HEK293 (cell line): Measurements from ENCODE around the gene CORO6.

Experiments
- CTCF ChIA-PET: fragments of 350-600 bp; formaldehyde crosslinking; extraction: SDS; loops from one replicate; lab custom pipeline; 2021; ENCODE audit warnings: antibody characterized with exemption; lab: Yijun Ruan, JAX
- POLR2A ChIA-PET: fragments of 300-600 bp; formaldehyde crosslinking; extraction: SDS; loops from one replicate; lab custom pipeline; 2020; ENCODE audit warnings: antibody characterized with exemption, inconsistent platforms; lab: Yijun Ruan, JAX
- H3K27ac ChIP-seq: fragments of 200-500 bp; sonication (Bioruptor generic); 2 replicates; pipeline ENCODE4 v1.5.1; 2014; ENCODE audit warnings: low read depth, low read length, control low read depth, inconsistent platforms; ENCODE audit errors: extremely low read depth
- H3K36me3 ChIP-seq, 2 experiments: fragments of 200-500 bp in 1 of 2; sonication (Bioruptor generic) in 1 of 2; 1 replicate in 1 of 2; 2 replicates in 1 of 2; pipeline ENCODE4 v1.5.1; 2014 to 2017; ENCODE audit warnings: inconsistent platforms in 2 of 2, low read length in 2 of 2; ENCODE audit not compliant: control insufficient read depth in 2 of 2, insufficient read depth in 1 of 2
- H3K4me1 ChIP-seq: fragments of 200-500 bp; sonication (Bioruptor generic); 2 replicates; pipeline ENCODE4 v1.5.1; 2014; ENCODE audit warnings: mild to moderate bottlenecking, low read length, inconsistent platforms; ENCODE audit not compliant: control insufficient read depth, insufficient read depth
- H3K4me3 ChIP-seq: 2 replicates; pipeline ENCODE4 v1.5.1; 2011; ENCODE audit warnings: low read depth, mild to moderate bottlenecking, control low read depth, low read length, moderate library complexity
- H3K9me3 ChIP-seq: fragments of 200-500 bp; sonication (Bioruptor generic); 2 replicates; pipeline ENCODE4 v1.5.1; 2014; ENCODE audit warnings: low read depth, low read length, inconsistent platforms; ENCODE audit not compliant: control insufficient read depth, insufficient read depth
- CTCF ChIP-seq: fragments of 450-650 bp; formaldehyde crosslinking; IDR thresholded peaks from 2 replicates; pipeline ENCODE4 v1.5.1; 2016; ENCODE audit warnings: missing biosample characterization, missing genetic modification characterization
- ELK4 ChIP-seq: IDR thresholded peaks from 2 replicates; pipeline ENCODE4 v1.6.1; 2011; ENCODE audit warnings: mild to moderate bottlenecking, low read depth, low read length, borderline replicate concordance
- GLIS2 ChIP-seq: fragments of 450-650 bp; formaldehyde crosslinking; IDR thresholded peaks from 2 replicates; pipeline ENCODE4 v1.5.1; 2016; ENCODE audit warnings: missing biosample characterization, missing genetic modification characterization
- HOXA7 ChIP-seq: sonication (generic); formaldehyde crosslinking; IDR thresholded peaks from 2 replicates; pipeline ENCODE4 v1.8.1; 2022; ENCODE audit warnings: missing genetic modification reagents, borderline replicate concordance
- KLF1 ChIP-seq: fragments of 450-650 bp; formaldehyde crosslinking; IDR thresholded peaks from 2 replicates; pipeline ENCODE4 v1.5.1; 2016; ENCODE audit warnings: missing biosample characterization, missing genetic modification characterization
- KLF16 ChIP-seq: fragments of 450-650 bp; formaldehyde crosslinking; IDR thresholded peaks from 2 replicates; pipeline ENCODE4 v1.5.1; 2017; ENCODE audit warnings: missing biosample characterization, missing genetic modification characterization
- KLF17 ChIP-seq: fragments of 450-650 bp; formaldehyde crosslinking; IDR thresholded peaks from 2 replicates; pipeline ENCODE4 v1.5.1; 2016; ENCODE audit warnings: missing biosample characterization, missing genetic modification characterization
- KLF9 ChIP-seq: fragments of 450-650 bp; formaldehyde crosslinking; IDR thresholded peaks from 2 replicates; pipeline ENCODE4 v1.5.1; 2016; ENCODE audit warnings: missing biosample characterization, missing genetic modification characterization, low read depth
- MEIS1 ChIP-seq: sonication (generic); formaldehyde crosslinking; IDR thresholded peaks from 2 replicates; pipeline ENCODE4 v1.8.1; 2022; ENCODE audit warnings: missing genetic modification reagents, mild to moderate bottlenecking, borderline replicate concordance
- SP3 ChIP-seq: fragments of 450-650 bp; formaldehyde crosslinking; IDR thresholded peaks from 2 replicates; pipeline ENCODE4 v1.5.1; 2016; ENCODE audit warnings: missing biosample characterization, missing genetic modification characterization
- YY1 ChIP-seq: fragments of 450-650 bp; formaldehyde crosslinking; IDR thresholded peaks from 2 replicates; pipeline ENCODE4 v1.5.1; 2018; ENCODE audit warnings: missing biosample characterization, missing genetic modification characterization
- ZBTB1 ChIP-seq: fragments of 450-650 bp; formaldehyde crosslinking; IDR thresholded peaks from 2 replicates; pipeline ENCODE4 v1.5.1; 2016; ENCODE audit warnings: missing biosample characterization, missing genetic modification characterization
- ZFHX2 ChIP-seq: fragments of 450-650 bp; formaldehyde crosslinking; conservative IDR thresholded peaks from 2 replicates; pipeline ENCODE4 v1.5.1; 2016; ENCODE audit warnings: missing biosample characterization, missing genetic modification characterization
- ZNF202 ChIP-seq: fragments of 450-650 bp; formaldehyde crosslinking; IDR thresholded peaks from 2 replicates; pipeline ENCODE4 v1.5.1; 2016; ENCODE audit warnings: missing biosample characterization, missing genetic modification characterization, borderline replicate concordance
- ZNF24 ChIP-seq: fragments of 450-650 bp; formaldehyde crosslinking; IDR thresholded peaks from 2 replicates; pipeline ENCODE4 v1.5.1; 2016; ENCODE audit warnings: missing biosample characterization, missing genetic modification characterization
- ZNF37A ChIP-seq: fragments of 450-650 bp; IDR thresholded peaks from 2 replicates; pipeline ENCODE4 v1.5.1; 2018; ENCODE audit warnings: missing biosample characterization, missing genetic modification characterization
- ZNF473 ChIP-seq: fragments of 450-650 bp; formaldehyde crosslinking; IDR thresholded peaks from 2 replicates; pipeline ENCODE4 v1.5.1; 2017; ENCODE audit warnings: missing biosample characterization, missing genetic modification characterization
- ZNF530 ChIP-seq: fragments of 450-650 bp; formaldehyde crosslinking; IDR thresholded peaks from 2 replicates; pipeline ENCODE4 v1.5.1; 2016; ENCODE audit warnings: low read depth, missing biosample characterization, missing genetic modification characterization
- ZNF600 ChIP-seq: fragments of 450-650 bp; formaldehyde crosslinking; IDR thresholded peaks from 2 replicates; pipeline ENCODE4 v1.5.1; 2016; ENCODE audit warnings: missing biosample characterization, missing genetic modification characterization
- ZNF664 ChIP-seq: fragments of 450-650 bp; formaldehyde crosslinking; IDR thresholded peaks from 2 replicates; pipeline ENCODE4 v1.5.1; 2016; ENCODE audit warnings: missing biosample characterization, missing genetic modification characterization
- ZNF747 ChIP-seq: fragments of 450-650 bp; formaldehyde crosslinking; IDR thresholded peaks from 2 replicates; pipeline ENCODE4 v1.5.1; 2016; ENCODE audit warnings: missing biosample characterization, missing genetic modification characterization
- ZSCAN4 ChIP-seq: fragments of 450-650 bp; formaldehyde crosslinking; IDR thresholded peaks from 2 replicates; pipeline ENCODE4 v1.5.1; 2017; ENCODE audit warnings: missing biosample characterization, missing genetic modification characterization
- TF ChIP-seq, protein P1 (sequence below): fragments of 450-650 bp; formaldehyde crosslinking; IDR thresholded peaks from 2 replicates; pipeline ENCODE4 v1.5.1; 2017; ENCODE audit warnings: missing biosample characterization, missing genetic modification characterization
- TF ChIP-seq, protein P2 (sequence below): fragments of 450-650 bp; formaldehyde crosslinking; IDR thresholded peaks from 2 replicates; pipeline ENCODE4 v1.5.1; 2016; ENCODE audit warnings: missing biosample characterization, missing genetic modification characterization, borderline replicate concordance

Gene CORO6

DNA sequence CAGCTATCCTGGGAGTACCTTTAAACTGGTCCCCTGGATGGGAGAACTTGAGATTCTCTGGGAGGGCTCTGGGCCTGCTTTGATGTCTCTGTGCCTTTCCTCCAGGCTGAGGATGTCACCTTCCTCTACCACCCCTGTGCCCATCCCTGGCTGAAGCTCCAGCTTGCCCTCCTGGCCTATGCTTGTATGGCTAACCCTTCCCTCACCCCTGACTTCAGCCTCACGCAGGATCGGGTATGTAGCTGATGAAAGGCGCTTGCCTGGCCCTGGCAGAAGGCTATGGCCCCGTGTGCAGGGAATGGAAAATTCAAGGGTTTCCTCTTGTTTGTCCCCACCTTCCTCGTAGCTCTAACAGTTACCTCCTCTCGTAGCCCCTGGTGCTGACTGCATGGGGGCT lies 51.2 kb downstream of the CORO6 start:
- H3K9me3 ChIP-seq: no peaks in the 10 kb centered on the region
- H3K27ac ChIP-seq: no peak overlapping the region
- peaks cover 6% of the 10 kb centered on the region for H3K4me1 ChIP-seq
- ChIA-PET CTCF (interaction anchor here (0.6 to 4.9 kb wide), 5 partner anchors 9 to 201 kb away, joined by 3 to 31 read pairs (median 4); partner anchors contain the start of gene ANKRD13B), POLR2A (no interaction called here)
- H3K36me3 ChIP-seq: peaks cover 3 to 57% of the 10 kb centered on the region in 2 experiments; a peak in 2 of 3 replicates
- H3K4me3 ChIP-seq: no peak overlapping the region
- no peak for TF ChIP-seq ZNF530 (tag by site-specific recombination)
- TF ChIP-seq KLF17 (tag by site-specific recombination): no peak
- TF ChIP-seq ZFHX2: no peak
- TF ChIP-seq, protein P1, sequence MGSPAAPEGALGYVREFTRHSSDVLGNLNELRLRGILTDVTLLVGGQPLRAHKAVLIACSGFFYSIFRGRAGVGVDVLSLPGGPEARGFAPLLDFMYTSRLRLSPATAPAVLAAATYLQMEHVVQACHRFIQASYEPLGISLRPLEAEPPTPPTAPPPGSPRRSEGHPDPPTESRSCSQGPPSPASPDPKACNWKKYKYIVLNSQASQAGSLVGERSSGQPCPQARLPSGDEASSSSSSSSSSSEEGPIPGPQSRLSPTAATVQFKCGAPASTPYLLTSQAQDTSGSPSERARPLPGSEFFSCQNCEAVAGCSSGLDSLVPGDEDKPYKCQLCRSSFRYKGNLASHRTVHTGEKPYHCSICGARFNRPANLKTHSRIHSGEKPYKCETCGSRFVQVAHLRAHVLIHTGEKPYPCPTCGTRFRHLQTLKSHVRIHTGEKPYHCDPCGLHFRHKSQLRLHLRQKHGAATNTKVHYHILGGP (tag by site-specific recombination): no peak
- no peak for TF ChIP-seq ZNF473 (tag by site-specific recombination)
- no peak for TF ChIP-seq ZNF600
- TF ChIP-seq ZSCAN4 (tag by site-specific recombination): no peak
- no peak for TF ChIP-seq ZNF664 (tag by site-specific recombination)
- TF ChIP-seq, protein P2, sequence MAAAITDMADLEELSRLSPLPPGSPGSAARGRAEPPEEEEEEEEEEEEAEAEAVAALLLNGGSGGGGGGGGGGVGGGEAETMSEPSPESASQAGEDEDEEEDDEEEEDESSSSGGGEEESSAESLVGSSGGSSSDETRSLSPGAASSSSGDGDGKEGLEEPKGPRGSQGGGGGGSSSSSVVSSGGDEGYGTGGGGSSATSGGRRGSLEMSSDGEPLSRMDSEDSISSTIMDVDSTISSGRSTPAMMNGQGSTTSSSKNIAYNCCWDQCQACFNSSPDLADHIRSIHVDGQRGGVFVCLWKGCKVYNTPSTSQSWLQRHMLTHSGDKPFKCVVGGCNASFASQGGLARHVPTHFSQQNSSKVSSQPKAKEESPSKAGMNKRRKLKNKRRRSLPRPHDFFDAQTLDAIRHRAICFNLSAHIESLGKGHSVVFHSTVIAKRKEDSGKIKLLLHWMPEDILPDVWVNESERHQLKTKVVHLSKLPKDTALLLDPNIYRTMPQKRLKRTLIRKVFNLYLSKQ (tag by site-specific recombination): no peak
- no peak for TF ChIP-seq ZNF202 (tag by site-specific recombination)
- TF ChIP-seq ZBTB1 (tag by site-specific recombination): no peak
- no peak for TF ChIP-seq KLF16
- no peak for TF ChIP-seq ZNF747
- TF ChIP-seq HOXA7 (CRISPR knock-in tag): no peak
- TF ChIP-seq KLF1 (tag by site-specific recombination): no peak
- TF ChIP-seq YY1 (tag by site-specific recombination): no peak
- no peak for TF ChIP-seq ELK4

DNA sequence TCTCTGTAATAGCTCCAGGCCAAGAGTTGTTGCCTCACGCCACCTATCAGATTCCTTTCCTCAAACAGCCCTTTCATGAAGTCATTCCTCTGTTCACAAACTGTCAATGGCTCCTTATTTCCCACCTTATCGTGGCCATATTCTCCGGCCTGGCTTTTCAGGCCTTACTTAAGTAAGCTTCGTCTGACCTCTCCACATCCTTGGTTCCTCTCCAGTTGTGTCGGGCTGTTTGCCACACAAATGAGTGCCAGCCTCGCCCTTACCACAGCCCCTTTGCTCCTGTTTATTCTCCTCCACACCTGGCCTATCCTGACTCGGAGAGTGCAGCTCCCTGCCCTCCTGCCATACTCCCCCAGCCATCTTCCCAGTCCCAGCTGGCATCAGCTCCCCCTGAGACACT lies 52.2 kb downstream of the CORO6 start:
- Histone ChIP-seq H3K4me1 (peaks cover 12% of the 10 kb centered on the region), H3K36me3 (peaks cover 3 to 47% of the 10 kb centered on the region in 2 experiments), H3K27ac (no peak overlapping the region), H3K9me3 (no peaks in the 10 kb centered on the region), H3K4me3 (no peak overlapping the region)
- ChIA-PET POLR2A (interaction anchor here (0.6 to 1.5 kb wide), 2 partner anchors 48 to 181 kb away, joined by 3 to 4 read pairs; partner anchors contain the start of gene TAOK1), CTCF (interaction anchor here (0.6 to 4.9 kb wide), 5 partner anchors 10 to 522 kb away, joined by 3 to 31 read pairs (median 13); partner anchors contain the start of gene ANKRD13B)
- TF ChIP-seq ZNF37A: no peak
- no peak for TF ChIP-seq SP3 (tag by site-specific recombination)
- TF ChIP-seq KLF9 (tag by site-specific recombination): no peak
- TF ChIP-seq CTCF (tag by site-specific recombination): no peak
- no peak for TF ChIP-seq GLIS2 (tag by site-specific recombination)
- TF ChIP-seq MEIS1 (CRISPR knock-in tag): no peak
- no peak for TF ChIP-seq ZNF24 (tag by site-specific recombination)
